Heart left ventricle (tissue), 13 donors: ENCODE results near the gene EVA1A.

ENCODE experiments used
- CTCF ChIP-seq, 12 donors: fragments of 200-600 bp; sonication (generic) in 4 of 12; IDR thresholded peaks; one replicate each; pipeline versions ENCODE4 v1.5.0 to v1.8.0; 2018 to 2022; ENCODE audit warnings: antibody characterized with exemption in 12 of 12, mild to moderate bottlenecking in 5 of 12
- POLR2A ChIP-seq, 2 donors: fragments of 450-650 bp; IDR thresholded peaks; one replicate each; pipeline ENCODE4 v1.6.1; 2017; ENCODE audit warnings: antibody characterized with exemption in 2 of 2, mild to moderate bottlenecking in 2 of 2, moderate library complexity in 2 of 2
- donor health status: ischemic (EF 13 %, LVEDD 7.1; RV severe dilation, severe dysfunction).
- donor health status: DM: no; HTN: yes; CAD: no.
- donor health status: DM: no; HTN: no; CAD: no.
- donor health status: ischemic (EF 25% LVEDD 6.9; RV normal size, moderate dysfunction).
- donor health status: ischemic (EF 25% LVEDD 5.7; RV mildly dilated, moderate dysfunction).
- donor health status: ischemic (EF 35%, LVEDD 5.7; RV mildly dilated, moderate dysfunction).
- donor health status: nonischemic (EF 11% LVEDD 7.7; RV severe dilation, severe dysfunction).
- donor health status: DM: yes; HTN: yes; CAD: no.
- donor health status: PGD.
- donor health status: ischemic (EF 29% LVEDD 5.4; RV normal size, mild dysfunction).
- donor health status: nonischemic (EF 23%, LVEDD 6.1; RV moderate dilation, normal function).

- TF ChIP-seq CTCF (IDR thresholded peaks at IDR 0.05) = no peak
- TF ChIP-seq POLR2A (IDR thresholded peaks at IDR 0.05) = no peak
These were observed 28.8 kb upstream of the EVA1A start for GRCh38 chr2:75589391-75590105.
